Loucy (cell line): ENCODE measurements around the gene SLC51A.

ENCODE experiments used
- CTCF ChIP-seq: fragments of 200-600 bp; sonication (generic); conservative IDR thresholded peaks from 2 replicates; pipeline ENCODE4 v1.5.1; 2014; ENCODE audit warnings: mild to moderate bottlenecking, antibody characterized with exemption, low read length
- EZH2phosphoT487 ChIP-seq: fragments of 200-600 bp; IDR thresholded peaks from 2 replicates; pipeline ENCODE4 v1.6.1; 2018; ENCODE audit warnings: antibody characterized with exemption, mild to moderate bottlenecking, moderate library complexity, borderline replicate concordance

GRCh38 chr3:196225763-196226364, 9.5 kb downstream of the SLC51A start:
- no peak for TF ChIP-seq CTCF
- TF ChIP-seq EZH2phosphoT487 = no peak
